ENCODE data around the gene SEMG1.

DNA sequence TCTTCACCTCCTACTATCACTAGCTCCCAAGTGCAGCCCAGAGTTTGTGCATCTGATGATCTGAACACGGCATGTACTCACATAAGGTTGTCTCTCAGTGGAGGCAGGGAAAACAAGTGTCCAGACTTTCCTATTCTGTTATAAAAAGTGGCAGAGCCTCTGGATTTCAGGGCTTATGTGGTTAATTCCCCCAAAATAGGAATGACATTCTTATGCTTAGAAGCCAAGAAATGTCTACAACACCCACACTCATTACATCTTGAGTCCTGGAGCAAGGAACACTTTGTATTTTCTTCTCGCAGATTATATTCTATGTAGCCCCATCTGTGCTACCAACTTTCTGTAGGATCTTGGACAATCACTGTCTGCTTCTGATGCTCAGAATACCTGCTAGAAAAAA is 13.5 kb upstream of the SEMG1 start:
- TF ChIP-seq, protein P1, sequence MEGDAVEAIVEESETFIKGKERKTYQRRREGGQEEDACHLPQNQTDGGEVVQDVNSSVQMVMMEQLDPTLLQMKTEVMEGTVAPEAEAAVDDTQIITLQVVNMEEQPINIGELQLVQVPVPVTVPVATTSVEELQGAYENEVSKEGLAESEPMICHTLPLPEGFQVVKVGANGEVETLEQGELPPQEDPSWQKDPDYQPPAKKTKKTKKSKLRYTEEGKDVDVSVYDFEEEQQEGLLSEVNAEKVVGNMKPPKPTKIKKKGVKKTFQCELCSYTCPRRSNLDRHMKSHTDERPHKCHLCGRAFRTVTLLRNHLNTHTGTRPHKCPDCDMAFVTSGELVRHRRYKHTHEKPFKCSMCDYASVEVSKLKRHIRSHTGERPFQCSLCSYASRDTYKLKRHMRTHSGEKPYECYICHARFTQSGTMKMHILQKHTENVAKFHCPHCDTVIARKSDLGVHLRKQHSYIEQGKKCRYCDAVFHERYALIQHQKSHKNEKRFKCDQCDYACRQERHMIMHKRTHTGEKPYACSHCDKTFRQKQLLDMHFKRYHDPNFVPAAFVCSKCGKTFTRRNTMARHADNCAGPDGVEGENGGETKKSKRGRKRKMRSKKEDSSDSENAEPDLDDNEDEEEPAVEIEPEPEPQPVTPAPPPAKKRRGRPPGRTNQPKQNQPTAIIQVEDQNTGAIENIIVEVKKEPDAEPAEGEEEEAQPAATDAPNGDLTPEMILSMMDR (IDR thresholded peaks at IDR 0.05; ENCODE audit: borderline replicate concordance, extremely low read depth, low read length, poor library complexity, severe bottlenecking): no peak
- TF ChIP-seq EZH2 (IDR thresholded peaks at IDR 0.05; ENCODE audit: borderline replicate concordance, low read depth, low read length, severe bottlenecking): no peak

Measured in DND-41 (cell line).